C4-2B (cell line): ENCODE measurements around the gene TMED5.

Source experiments
- CTCF ChIP-seq: fragments of 450-650 bp; conservative IDR thresholded peaks from 2 replicates; pipeline ENCODE4 v1.5.1; 2017; ENCODE audit warnings: mild to moderate bottlenecking
- ZFX ChIP-seq: fragments of 450-650 bp; IDR thresholded peaks from 2 replicates; pipeline ENCODE4 v1.6.1; 2017

GRCh38 chr1:93172778-93173177 is 7.4 kb downstream of the TMED5 start:
- TF ChIP-seq CTCF (no peak), ZFX (no peak)
